Effector memory CD8-positive, alpha-beta T cell (primary cell): Measurements from ENCODE around the gene KRTAP4-5.
"Not testable (repeated sequence)": the region's sequence is repeated elsewhere in the genome, so short reads cannot be mapped to it uniquely, and the experiment has no call there.

ENCODE experiments used
- ATAC-seq: fragments of 150-1000 bp; cut with Tn5 transposase; replicated peaks from 2 replicates; pipeline ENCODE4 v1.10.0; 2021; ENCODE audit warnings: mild to moderate bottlenecking, moderate library complexity
- DNase-seq, 3 experiments: peaks; one replicate each; pipeline ENCODE4 v3.0.0; 2021
- H3K27ac Mint-ChIP-seq, 2 donors: one replicate each; pipeline ENCODE4 v1.8.0; 2022; ENCODE audit warnings: mild to moderate bottlenecking in 2 of 2, mixed read lengths in 2 of 2, moderate library complexity in 2 of 2
- H3K27me3 Mint-ChIP-seq, 2 donors: one replicate each; pipeline ENCODE4 v1.8.0; 2022; ENCODE audit warnings: mixed read lengths in 2 of 2
- H3K36me3 Mint-ChIP-seq: one replicate; pipeline ENCODE4 v1.8.0; 2022; ENCODE audit warnings: mild to moderate bottlenecking, moderate library complexity, mixed read lengths; ENCODE audit not compliant: insufficient read depth
- H3K4me1 Mint-ChIP-seq, 2 donors: one replicate each; pipeline ENCODE4 v1.8.0; 2022; ENCODE audit warnings: low read depth in 2 of 2, mixed read lengths in 2 of 2
- H3K4me3 Mint-ChIP-seq, 2 donors: one replicate each; pipeline ENCODE4 v1.8.0; 2022; ENCODE audit warnings: mild to moderate bottlenecking in 2 of 2, mixed read lengths in 2 of 2, moderate library complexity in 2 of 2
- H3K9me3 Mint-ChIP-seq, 2 donors: one replicate each; pipeline ENCODE4 v1.8.0; 2022; ENCODE audit warnings: mixed read lengths in 2 of 2

Gene KRTAP4-5

DNA sequence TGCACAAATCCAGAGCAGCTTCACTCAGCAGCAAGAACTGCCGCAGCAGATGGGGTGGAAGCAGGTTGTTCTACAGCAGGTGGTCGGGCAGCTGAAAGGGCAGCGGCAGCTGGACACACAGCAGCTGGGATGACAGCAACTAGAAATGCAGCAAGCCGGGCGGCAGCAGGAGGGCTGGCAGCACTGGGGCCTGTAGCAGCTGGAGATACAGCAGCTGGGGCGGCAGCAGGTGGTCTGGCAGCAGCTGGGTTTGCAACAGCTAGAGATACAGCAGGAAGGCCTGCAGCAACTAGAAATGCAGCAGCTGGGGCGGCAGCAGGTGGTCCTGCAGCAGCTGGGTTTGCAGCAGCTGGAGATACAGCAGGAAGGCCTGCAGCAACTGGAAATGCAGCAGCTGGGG, 17.9 kb upstream of the KRTAP4-5 start:
- Mint-ChIP-seq H3K9me3 (no peaks in the 10 kb centered on the region), H3K36me3 (no peaks in the 10 kb centered on the region), H3K27ac (no peak overlapping the region), H3K4me3 (no peak overlapping the region), H3K4me1 (peaks cover 0 to 2% of the 10 kb centered on the region in 2 donors), H3K27me3 (peaks cover 12 to 23% of the 10 kb centered on the region in 2 donors)
- DNase-seq (no peak), ATAC-seq (no peak)

DNA sequence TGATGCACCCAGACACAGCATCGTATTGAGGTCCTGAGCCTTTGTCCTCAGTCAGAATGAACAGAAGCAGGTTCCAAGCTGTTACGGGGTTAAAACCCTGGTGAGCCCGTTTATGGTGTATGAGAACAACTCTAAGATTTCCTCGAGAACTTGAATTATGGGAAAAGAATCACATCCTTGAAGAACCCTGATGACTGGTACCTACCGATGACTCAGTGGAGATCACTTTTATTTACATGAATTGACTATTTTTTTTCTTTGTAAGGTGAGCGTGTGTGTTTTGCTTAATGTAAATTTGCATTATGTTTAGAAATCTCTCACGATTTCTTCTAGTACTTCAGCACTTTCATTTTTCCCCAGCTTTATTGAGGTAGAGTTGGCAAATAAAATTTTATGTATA, 14.2 kb upstream of the KRTAP4-5 start:
- ATAC-seq (no peak), DNase-seq (no peak)
- H3K4me3 Mint-ChIP-seq = no peak overlapping the region
- peaks cover 0 to 2% of the 10 kb centered on the region in 2 donors for H3K4me1 Mint-ChIP-seq
- peaks cover 17 to 29% of the 10 kb centered on the region in 2 donors for H3K27me3 Mint-ChIP-seq
- no peak overlapping the region for H3K27ac Mint-ChIP-seq
- H3K36me3 Mint-ChIP-seq = no peaks in the 10 kb centered on the region
- H3K9me3 Mint-ChIP-seq = no peaks in the 10 kb centered on the region

DNA sequence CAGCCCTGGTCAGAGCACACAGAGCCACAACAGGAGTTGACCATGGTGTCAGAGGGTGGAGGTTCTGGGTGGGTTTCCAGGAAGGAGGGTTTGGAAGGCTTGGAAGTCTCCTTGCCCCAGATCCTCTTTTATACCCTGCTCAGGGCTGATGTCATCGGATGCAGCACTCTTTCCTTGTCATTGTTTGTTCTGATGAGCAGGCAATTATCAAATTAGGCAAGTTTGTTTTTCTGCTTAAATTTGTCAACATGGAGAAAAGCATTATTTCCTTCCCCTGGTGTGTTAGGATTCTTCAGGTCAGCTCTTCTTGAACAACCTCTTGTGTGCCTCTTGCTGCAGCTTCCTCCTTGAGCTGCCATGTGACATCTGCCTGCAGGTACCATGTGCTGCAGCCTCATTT, 11.0 kb upstream of the KRTAP4-5 start, which contains the start of gene KRTAP4-4:
KRTAP4-4 (minus strand) TSS at position 101 of the 400 bp plus-strand sequence; CDS start at position 44, 57 bp downstream.
- DNase-seq (no peak), ATAC-seq (no peak)
- H3K27ac Mint-ChIP-seq = no peak within 1 kb of the TSS
- H3K9me3 Mint-ChIP-seq = no peaks in the 10 kb centered on the region
- no peaks in the 10 kb centered on the region for H3K4me1 Mint-ChIP-seq
- no peak within 1 kb of the TSS for H3K4me3 Mint-ChIP-seq
- H3K36me3 Mint-ChIP-seq = no peaks in the 10 kb centered on the region
- H3K27me3 Mint-ChIP-seq = peaks cover 47 to 57% of the 10 kb centered on the region in 2 donors

DNA sequence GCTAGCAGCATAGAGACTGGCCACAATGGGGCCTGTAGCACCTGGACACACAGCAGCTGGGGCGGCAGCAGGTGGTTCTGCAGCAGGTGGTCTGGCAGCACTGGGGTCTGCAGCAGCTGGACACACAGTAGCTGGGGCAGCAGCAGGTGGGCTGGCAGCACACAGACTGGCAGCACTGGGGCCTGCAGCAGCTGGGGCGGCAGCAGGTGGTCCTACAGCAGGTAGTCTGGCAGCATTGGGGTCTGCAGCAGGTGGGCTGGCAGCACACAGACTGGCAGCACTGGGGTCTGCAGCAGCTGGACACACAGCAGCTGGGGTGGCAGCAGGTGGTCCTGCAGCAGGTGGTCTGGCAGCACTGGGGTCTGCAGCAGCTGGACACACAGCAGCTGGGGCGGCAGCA, 10.6 kb upstream of the KRTAP4-5 start:
- H3K4me1 Mint-ChIP-seq, DNase-seq, H3K36me3 Mint-ChIP-seq, ATAC-seq, H3K27ac Mint-ChIP-seq, H3K9me3 Mint-ChIP-seq, H3K4me3 Mint-ChIP-seq: not testable (repeated sequence)
- H3K27me3 Mint-ChIP-seq = peaks cover 48 to 60% of the 10 kb centered on the region in 2 donors

DNA sequence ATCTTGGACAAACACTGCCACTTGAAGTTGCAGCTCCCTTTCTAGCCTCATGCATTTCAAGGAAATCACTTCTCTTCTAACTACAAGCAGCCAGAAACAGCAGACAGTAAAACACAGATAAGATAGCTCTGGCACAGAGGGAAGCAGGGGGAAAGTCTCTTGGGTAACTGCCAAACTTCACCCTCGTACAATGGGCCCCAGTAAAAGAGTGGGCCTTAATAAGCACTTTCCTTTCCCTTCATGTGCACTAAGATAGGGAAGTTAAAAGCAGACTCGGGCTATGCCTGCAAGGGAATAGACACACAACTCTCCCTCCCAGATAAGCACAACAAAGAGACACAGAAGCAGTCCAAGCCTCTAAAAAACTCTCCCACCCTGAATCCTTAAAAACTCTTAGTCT, 4.2 kb upstream of the KRTAP4-5 start:
- H3K4me1 Mint-ChIP-seq = peaks cover 0 to 2% of the 10 kb centered on the region in 2 donors
- DNase-seq (no peak), ATAC-seq (no peak)
- no peak overlapping the region for H3K27ac Mint-ChIP-seq
- no peaks in the 10 kb centered on the region for H3K9me3 Mint-ChIP-seq
- no peak overlapping the region for H3K4me3 Mint-ChIP-seq
- H3K36me3 Mint-ChIP-seq = peaks cover 3% of the 10 kb centered on the region
- H3K27me3 Mint-ChIP-seq = peaks cover 50 to 58% of the 10 kb centered on the region in 2 donors

DNA sequence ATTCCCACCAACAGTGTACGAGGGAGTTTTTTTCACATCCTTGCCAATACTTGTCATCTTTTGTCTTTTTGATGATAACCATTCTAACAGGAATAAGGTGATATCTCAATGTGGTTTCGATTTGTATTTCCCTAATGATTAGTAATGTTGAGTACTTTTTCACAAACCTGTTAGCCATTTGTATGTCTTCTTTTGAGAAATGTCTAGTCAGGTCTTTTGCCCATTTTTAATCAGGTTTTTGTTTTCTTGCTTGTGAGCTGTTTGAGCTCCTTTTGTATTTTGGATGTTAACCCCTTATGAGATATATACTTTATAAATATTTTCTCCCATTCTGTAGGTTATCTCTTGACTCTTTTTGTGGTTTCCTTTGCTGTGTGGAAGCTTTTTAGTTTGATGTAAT, 1.9 kb upstream of the KRTAP4-5 start:
- H3K27ac Mint-ChIP-seq = no peak overlapping the region
- peaks cover 33 to 42% of the 10 kb centered on the region in 2 donors for H3K27me3 Mint-ChIP-seq
- H3K4me3 Mint-ChIP-seq = no peak overlapping the region
- no peak for ATAC-seq
- peaks cover 3% of the 10 kb centered on the region for H3K36me3 Mint-ChIP-seq
- DNase-seq = no peak
- H3K4me1 Mint-ChIP-seq = peaks cover 0 to 2% of the 10 kb centered on the region in 2 donors
- no peaks in the 10 kb centered on the region for H3K9me3 Mint-ChIP-seq

DNA sequence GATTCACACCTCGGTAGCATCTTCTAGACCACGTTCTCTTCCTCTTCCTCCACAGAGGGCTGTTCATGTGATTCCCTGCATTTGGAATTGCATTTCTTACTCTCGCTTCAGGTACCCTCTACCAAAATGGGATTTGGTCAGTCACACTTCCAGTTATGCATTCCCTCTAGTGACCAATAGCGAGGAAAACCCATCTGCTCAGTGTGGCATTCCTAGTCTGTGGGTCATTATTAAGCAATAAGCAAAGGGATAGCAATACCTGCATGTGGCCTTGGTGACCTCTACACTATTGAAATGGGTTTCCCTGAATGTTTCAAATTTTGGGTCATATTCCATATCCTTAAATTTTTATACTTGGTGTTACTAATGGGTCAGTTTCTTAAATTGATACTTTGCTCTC, 401 bp upstream of the KRTAP4-5 start:
- H3K27ac Mint-ChIP-seq = no peak overlapping the region
- ATAC-seq (no peak), DNase-seq (no peak)
- peaks cover 30% of the 10 kb centered on the region in 2 donors for H3K27me3 Mint-ChIP-seq
- H3K4me1 Mint-ChIP-seq = peaks cover 0 to 2% of the 10 kb centered on the region in 2 donors
- H3K36me3 Mint-ChIP-seq = peaks cover 3% of the 10 kb centered on the region
- H3K9me3 Mint-ChIP-seq = no peaks in the 10 kb centered on the region
- H3K4me3 Mint-ChIP-seq = no peak overlapping the region

DNA sequence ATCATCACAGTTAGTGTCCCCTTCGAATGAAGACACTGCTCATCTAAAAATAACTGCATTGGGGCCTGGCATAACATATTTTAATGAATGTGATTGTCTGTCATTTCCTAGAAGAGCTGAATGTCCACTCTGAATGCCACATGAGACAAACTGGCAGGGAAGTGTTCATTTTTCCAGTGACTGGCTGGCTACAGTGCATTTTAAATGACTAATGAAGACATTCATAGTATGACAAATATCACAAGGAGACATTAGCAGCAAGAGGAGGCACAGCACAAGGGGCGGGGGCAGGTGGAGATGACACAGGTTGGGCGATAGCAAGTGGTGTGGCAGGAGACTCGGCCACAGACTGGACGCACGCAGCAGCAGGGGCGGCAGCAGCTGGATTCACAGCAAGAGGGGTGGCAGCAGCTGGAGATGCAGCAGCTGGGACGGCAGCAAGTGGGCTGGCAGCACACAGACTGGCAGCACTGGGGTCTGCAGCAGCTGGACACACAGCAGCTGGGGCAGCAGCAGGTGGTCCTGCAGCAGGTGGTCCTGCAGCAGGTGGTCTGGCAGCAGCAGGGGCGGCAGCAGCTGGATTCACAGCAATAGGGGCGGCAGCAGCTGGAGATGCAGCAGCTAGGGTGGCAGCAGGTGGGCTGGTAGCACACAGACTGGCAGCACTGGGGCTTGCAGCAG, 514 bp downstream of the KRTAP4-5 start:
- H3K4me1 Mint-ChIP-seq, DNase-seq, H3K4me3 Mint-ChIP-seq, H3K9me3 Mint-ChIP-seq, ATAC-seq, H3K36me3 Mint-ChIP-seq, H3K27ac Mint-ChIP-seq: not testable (repeated sequence)
- peaks cover 23 to 24% of the 10 kb centered on the region in 2 donors for H3K27me3 Mint-ChIP-seq

DNA sequence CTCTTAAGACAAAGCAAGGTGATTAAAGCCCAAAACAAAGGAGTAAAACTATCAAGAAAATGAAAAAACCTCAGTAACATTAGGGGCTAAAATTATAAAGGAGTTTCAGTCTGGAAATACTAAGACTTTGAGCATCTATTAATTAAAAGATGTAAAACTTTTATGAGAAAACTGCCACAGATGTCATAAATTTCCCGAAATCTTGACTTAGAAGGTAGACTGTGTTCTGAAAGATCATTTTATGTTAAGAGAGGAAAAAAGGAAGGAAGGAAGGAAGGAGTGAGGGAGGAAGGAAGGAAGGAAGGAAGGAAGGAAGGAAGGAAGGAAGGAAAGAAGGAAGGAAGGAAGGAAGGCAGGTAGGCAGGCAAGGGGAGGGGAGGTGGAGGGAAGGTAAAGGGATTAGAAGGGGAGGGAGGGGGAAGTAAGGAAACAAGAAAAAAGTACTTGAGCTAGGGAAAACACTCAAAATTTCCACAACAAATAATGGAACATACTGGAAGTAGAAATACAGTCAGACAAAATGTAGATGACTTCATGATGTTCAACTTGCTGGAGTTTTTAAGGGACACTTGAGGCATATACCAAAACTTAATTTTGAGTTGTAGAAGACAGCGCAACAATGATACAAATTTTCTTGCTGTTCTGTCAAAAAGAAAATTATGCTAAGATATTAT, 2.0 kb downstream of the KRTAP4-5 start:
- no peak for ATAC-seq
- peaks cover 12 to 16% of the 10 kb centered on the region in 2 donors for H3K27me3 Mint-ChIP-seq
- peaks cover 4 to 11% of the 10 kb centered on the region in 2 donors for H3K9me3 Mint-ChIP-seq
- no peak overlapping the region for H3K4me3 Mint-ChIP-seq
- H3K36me3 Mint-ChIP-seq = peaks cover 3% of the 10 kb centered on the region
- H3K27ac Mint-ChIP-seq = no peak overlapping the region
- no peak for DNase-seq
- peaks cover 0 to 2% of the 10 kb centered on the region in 2 donors for H3K4me1 Mint-ChIP-seq

DNA sequence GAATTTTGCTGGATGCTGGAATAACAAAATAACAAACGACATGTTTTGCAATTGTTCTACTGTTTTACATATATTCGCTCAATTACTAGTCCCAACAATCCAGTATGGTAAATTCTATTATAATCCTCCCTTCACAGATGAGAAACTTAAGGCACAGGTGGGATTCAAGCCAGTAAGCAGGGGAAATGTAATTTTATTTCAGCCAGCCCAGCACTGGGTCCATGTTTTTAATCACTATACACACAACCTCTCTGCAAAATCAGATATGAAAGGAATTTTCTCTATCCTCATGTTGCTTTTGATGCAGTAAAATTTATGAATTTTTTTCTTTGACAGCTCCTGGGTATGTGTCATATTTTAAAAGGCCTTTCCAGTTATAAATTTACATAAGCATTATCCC, 4.4 kb downstream of the KRTAP4-5 start:
- no peak for DNase-seq
- no peak overlapping the region for H3K4me3 Mint-ChIP-seq
- H3K27me3 Mint-ChIP-seq = peaks cover 20 to 23% of the 10 kb centered on the region in 2 donors
- no peak for ATAC-seq
- H3K4me1 Mint-ChIP-seq = peaks cover 0 to 2% of the 10 kb centered on the region in 2 donors
- peaks cover 4 to 15% of the 10 kb centered on the region in 2 donors for H3K9me3 Mint-ChIP-seq
- peaks cover 3% of the 10 kb centered on the region for H3K36me3 Mint-ChIP-seq
- no peak overlapping the region for H3K27ac Mint-ChIP-seq

DNA sequence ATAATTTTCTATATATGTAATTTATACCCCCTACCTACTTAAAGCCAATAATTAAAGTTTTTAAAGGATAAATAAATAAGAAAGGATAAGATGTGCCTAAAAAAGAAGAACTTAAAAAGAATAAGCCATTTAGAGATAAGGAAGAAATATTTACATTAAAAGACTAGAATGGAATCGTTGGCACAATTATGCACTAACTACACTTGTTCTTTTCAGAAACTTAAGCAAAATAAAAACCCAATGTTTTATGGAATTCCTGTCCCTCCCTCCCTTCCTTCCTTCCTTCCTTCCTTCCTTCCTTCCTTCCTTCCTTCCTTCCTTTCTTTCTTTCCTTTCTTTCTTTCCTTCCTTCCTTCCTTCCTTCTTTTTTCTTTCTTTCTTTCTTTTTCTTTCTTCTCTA, 4.8 kb downstream of the KRTAP4-5 start:
- Mint-ChIP-seq H3K4me1 (peaks cover 0 to 2% of the 10 kb centered on the region in 2 donors), H3K27me3 (peaks cover 24% of the 10 kb centered on the region in 2 donors), H3K36me3 (peaks cover 3% of the 10 kb centered on the region), H3K9me3 (peaks cover 4 to 17% of the 10 kb centered on the region in 2 donors), H3K27ac (no peak overlapping the region), H3K4me3 (no peak overlapping the region)
- ATAC-seq (no peak), DNase-seq (no peak)

DNA sequence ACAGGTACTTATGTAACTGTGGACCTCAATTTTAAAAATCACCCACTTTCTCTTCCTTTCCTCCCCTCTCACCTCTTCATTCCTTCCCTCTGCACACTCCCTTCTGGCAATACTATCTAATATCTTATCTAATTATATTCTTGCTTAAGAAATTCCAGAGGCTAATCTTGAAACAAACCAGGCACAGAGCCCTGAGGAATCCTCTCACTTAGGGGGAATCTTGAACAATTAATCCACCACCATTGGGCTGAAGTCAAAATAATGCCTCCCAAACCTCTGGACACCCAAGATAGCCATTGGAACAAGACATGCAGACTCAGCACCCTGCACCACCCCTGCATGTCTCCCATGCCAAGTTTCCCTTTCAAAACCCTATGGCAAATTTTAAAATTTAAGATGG, 8.3 kb downstream of the KRTAP4-5 start:
- no peak for DNase-seq
- H3K4me1 Mint-ChIP-seq = no peaks in the 10 kb centered on the region
- peaks cover 6 to 22% of the 10 kb centered on the region in 2 donors for H3K9me3 Mint-ChIP-seq
- H3K27me3 Mint-ChIP-seq = peaks cover 18 to 34% of the 10 kb centered on the region in 2 donors
- ATAC-seq = no peak
- H3K27ac Mint-ChIP-seq = no peak overlapping the region
- H3K4me3 Mint-ChIP-seq = no peak overlapping the region
- H3K36me3 Mint-ChIP-seq = no peaks in the 10 kb centered on the region

DNA sequence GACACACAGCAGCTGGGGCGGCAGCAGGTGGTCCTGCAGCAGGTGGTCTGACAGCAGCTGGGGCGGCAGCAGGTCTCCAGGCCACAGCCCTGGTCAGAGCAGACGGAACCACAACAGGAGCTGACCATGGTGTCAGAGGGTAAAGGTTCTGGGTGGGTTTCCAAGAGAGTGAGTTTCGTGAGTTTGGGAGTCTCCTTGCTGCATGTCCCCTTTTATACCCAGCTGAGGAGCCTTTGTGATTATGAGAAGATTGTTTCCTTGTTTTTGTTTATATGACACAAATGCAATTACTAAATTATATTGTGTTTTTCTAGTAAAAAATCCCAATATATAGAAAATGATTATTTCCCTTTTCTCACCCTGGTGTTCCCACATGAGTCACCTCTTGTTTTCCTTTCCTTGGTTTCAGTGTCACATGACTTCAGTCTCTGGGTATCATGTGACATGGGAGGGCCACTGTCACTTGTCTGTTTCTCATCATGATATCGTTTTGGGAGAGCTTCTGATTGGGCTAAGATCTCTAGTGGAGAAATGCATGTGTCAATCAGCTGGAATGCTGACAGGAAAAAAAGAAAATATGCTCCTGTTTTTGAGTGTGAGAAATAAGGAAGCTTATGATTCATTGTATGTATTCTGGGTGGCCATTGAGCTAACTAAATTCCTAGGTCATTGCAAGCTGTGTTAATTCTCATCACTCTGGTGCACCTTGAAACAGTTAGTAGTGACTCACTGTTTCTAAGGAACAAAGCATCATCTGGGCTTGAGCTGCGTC, 9.1 kb downstream of the KRTAP4-5 start, which contains the start of gene KRTAP4-6:
KRTAP4-6 (minus strand) TSS at position 185 of the 772 bp plus-strand sequence; CDS start at position 128, 57 bp downstream.
- no peak for ATAC-seq
- DNase-seq = no peak
- Mint-ChIP-seq H3K4me3 (no peak within 1 kb of the TSS), H3K4me1 (no peaks in the 10 kb centered on the region), H3K9me3 (peaks cover 6 to 22% of the 10 kb centered on the region in 2 donors), H3K36me3 (no peaks in the 10 kb centered on the region), H3K27me3 (peaks cover 13 to 34% of the 10 kb centered on the region in 2 donors), H3K27ac (no peak within 1 kb of the TSS)
